Neural progenitor cell (in vitro differentiated cells): ENCODE results near the gene NXNL1. TPM values are rescaled to one million over a fixed set of nuclear protein-coding genes. Genes with fewer than 3 reads are reported as not detected.

ENCODE experiments used
- DNase-seq: peaks from one replicate; pipeline ENCODE4 v3.0.0-alpha.2; 2016; ENCODE audit warnings: low spot score
- H2AFZ ChIP-seq: fragments of 200-600 bp; sonication (generic); replicated peaks from 2 replicates; pipeline ENCODE4 v1.6.1; 2016; ENCODE audit warnings: antibody characterized with exemption
- H3F3A ChIP-seq: fragments of 200-600 bp; sonication (generic); 2 replicates; pipeline ENCODE4 v1.6.1; 2016; ENCODE audit warnings: antibody characterized with exemption, low read depth
- H3K27ac ChIP-seq: fragments of 200-600 bp; sonication (generic); 2 replicates; pipeline ENCODE4 v1.5.1; 2016; ENCODE audit warnings: mild to moderate bottlenecking
- H3K27me3 ChIP-seq: fragments of 200-600 bp; sonication (generic); 2 replicates; pipeline ENCODE4 v1.6.1; 2016; ENCODE audit warnings: mild to moderate bottlenecking, moderate library complexity
- H3K36me3 ChIP-seq: fragments of 200-600 bp; sonication (generic); 2 replicates; pipeline ENCODE4 v1.5.1; 2016
- H3K4me1 ChIP-seq: fragments of 200-600 bp; sonication (generic); 2 replicates; pipeline ENCODE4 v1.6.1; 2016; ENCODE audit warnings: mixed run types
- H3K4me2 ChIP-seq: fragments of 200-600 bp; sonication (generic); 2 replicates; pipeline ENCODE4 v1.6.1; 2016
- H3K4me3 ChIP-seq: fragments of 200-600 bp; sonication (generic); 2 replicates; pipeline ENCODE4 v1.5.1; 2016
- H3K79me2 ChIP-seq: fragments of 200-600 bp; sonication (generic); 2 replicates; pipeline ENCODE4 v1.6.1; 2016; ENCODE audit warnings: low read depth
- H3K9ac ChIP-seq: fragments of 200-600 bp; sonication (generic); 2 replicates; pipeline ENCODE4 v1.6.1; 2016
- H3K9me3 ChIP-seq: fragments of 200-600 bp; sonication (generic); 2 replicates; pipeline ENCODE4 v1.5.1; 2016; ENCODE audit warnings: low read depth
- H4K20me1 ChIP-seq: fragments of 200-600 bp; sonication (generic); 2 replicates; pipeline ENCODE4 v1.6.1; 2016; ENCODE audit warnings: low read depth
- H3K27ac Mint-ChIP-seq: 3 replicates; pipeline ENCODE4 v1.8.0; 2021; ENCODE audit warnings: mixed read lengths
- H3K27me3 Mint-ChIP-seq: 2 replicates; pipeline ENCODE4 v1.8.0; 2022; ENCODE audit warnings: low read depth, mild to moderate bottlenecking, inconsistent platforms, moderate library complexity, mixed read lengths; ENCODE audit not compliant: insufficient read depth
- H3K36me3 Mint-ChIP-seq: 3 replicates; pipeline ENCODE4 v1.8.0; 2021; ENCODE audit warnings: mixed read lengths
- H3K4me1 Mint-ChIP-seq: 3 replicates; pipeline ENCODE4 v1.8.0; 2021; ENCODE audit warnings: mixed read lengths
- H3K4me3 Mint-ChIP-seq: 3 replicates; pipeline ENCODE4 v1.8.0; 2021; ENCODE audit warnings: mild to moderate bottlenecking, moderate library complexity, mixed read lengths
- H3K9me3 Mint-ChIP-seq: 3 replicates; pipeline ENCODE4 v1.8.0; 2020; ENCODE audit warnings: mixed read lengths
- EZH2 ChIP-seq: fragments of 200-600 bp; sonication (generic); IDR thresholded peaks from 2 replicates; pipeline ENCODE4 v1.6.1; 2017; ENCODE audit warnings: antibody characterized with exemption, mild to moderate bottlenecking, moderate library complexity
- EZH2phosphoT487 ChIP-seq: fragments of 200-600 bp; sonication (generic); IDR thresholded peaks from 2 replicates; pipeline ENCODE4 v1.6.1; 2017; ENCODE audit warnings: antibody characterized with exemption
- total RNA-seq: library from RNA; depleted of rRNA; stranded (reverse); fragments of >200 nt; gene quantifications from 2 replicates; pipeline ENCODE4 v1.2.3, GENCODE V29; 2015; ENCODE audit warnings: low replicate concordance
- TF ChIP-seq, protein P1 (sequence below): fragments of 200-600 bp; sonication (generic); IDR thresholded peaks from 2 replicates; pipeline ENCODE4 v1.5.1; 2017; ENCODE audit warnings: antibody characterized with exemption, mild to moderate bottlenecking

The NXNL1 gene
- total RNA-seq, 1 donor from 2014 or later: not detected

DNA sequence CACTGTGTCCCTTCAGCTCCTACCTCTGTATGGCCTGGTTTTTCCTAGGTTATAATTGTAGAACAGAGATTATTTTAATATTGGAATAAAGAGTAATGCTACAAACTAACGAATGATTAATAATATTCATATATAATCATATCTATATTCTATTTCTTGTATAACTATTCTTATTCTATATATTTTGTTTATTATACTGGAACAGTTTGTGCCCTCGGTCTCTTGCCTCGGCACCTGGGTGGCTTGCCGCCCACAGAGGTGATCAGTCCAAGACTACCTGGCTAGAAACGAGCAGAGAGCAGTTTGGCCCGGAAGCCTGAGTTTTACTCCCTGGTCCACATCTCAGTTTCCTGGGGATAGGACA, 5.7 kb upstream of the NXNL1 start:
- Histone ChIP-seq H3K27ac (no peak overlapping the region), H3F3A (peaks cover 18% of the 10 kb centered on the region), H3K4me3 (no peak overlapping the region), H3K79me2 (no peaks in the 10 kb centered on the region), H2AFZ (no peak overlapping the region), H3K4me1 (peaks cover 11% of the 10 kb centered on the region), H3K4me2 (no peak overlapping the region), H4K20me1 (no peaks in the 10 kb centered on the region), H3K36me3 (no peaks in the 10 kb centered on the region), H3K9ac (no peak overlapping the region), H3K27me3 (peaks cover 20% of the 10 kb centered on the region), H3K9me3 (no peaks in the 10 kb centered on the region)
- Mint-ChIP-seq H3K4me3 (peak overlapping the region; percentile 58), H3K4me1 (peaks cover 28% of the 10 kb centered on the region), H3K9me3 (no peaks in the 10 kb centered on the region), H3K27me3 (peaks cover 11% of the 10 kb centered on the region), H3K27ac (peak overlapping the region; percentile 80), H3K36me3 (no peaks in the 10 kb centered on the region)
- no peak for DNase-seq
- TF ChIP-seq EZH2 (no peak), EZH2phosphoT487 (no peak)
- TF ChIP-seq, protein P1, sequence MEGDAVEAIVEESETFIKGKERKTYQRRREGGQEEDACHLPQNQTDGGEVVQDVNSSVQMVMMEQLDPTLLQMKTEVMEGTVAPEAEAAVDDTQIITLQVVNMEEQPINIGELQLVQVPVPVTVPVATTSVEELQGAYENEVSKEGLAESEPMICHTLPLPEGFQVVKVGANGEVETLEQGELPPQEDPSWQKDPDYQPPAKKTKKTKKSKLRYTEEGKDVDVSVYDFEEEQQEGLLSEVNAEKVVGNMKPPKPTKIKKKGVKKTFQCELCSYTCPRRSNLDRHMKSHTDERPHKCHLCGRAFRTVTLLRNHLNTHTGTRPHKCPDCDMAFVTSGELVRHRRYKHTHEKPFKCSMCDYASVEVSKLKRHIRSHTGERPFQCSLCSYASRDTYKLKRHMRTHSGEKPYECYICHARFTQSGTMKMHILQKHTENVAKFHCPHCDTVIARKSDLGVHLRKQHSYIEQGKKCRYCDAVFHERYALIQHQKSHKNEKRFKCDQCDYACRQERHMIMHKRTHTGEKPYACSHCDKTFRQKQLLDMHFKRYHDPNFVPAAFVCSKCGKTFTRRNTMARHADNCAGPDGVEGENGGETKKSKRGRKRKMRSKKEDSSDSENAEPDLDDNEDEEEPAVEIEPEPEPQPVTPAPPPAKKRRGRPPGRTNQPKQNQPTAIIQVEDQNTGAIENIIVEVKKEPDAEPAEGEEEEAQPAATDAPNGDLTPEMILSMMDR: no peak

DNA sequence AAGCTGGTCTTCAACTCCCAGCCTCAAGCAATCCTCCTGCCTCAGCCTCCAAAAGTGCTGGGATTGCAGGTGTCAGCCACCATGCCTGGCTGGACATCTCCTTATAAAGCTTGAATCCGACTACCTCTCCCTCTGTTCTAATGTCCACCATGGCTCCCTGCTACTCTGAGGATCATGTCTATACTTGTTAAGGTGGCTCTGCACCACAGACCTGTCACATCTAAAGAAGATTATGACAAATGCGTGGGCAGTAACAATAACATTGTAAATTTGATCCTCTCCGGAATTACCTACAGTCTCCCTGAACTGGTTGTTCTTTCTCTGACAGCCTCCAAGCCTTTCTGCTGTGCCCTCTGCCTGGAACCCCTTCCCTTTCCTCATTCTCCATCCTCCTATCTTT, 1.8 kb downstream of the NXNL1 start:
- TF ChIP-seq, protein P1: no peak
- no peak for TF ChIP-seq EZH2
- TF ChIP-seq EZH2phosphoT487: no peak
- Mint-ChIP-seq H3K27me3 (peaks cover 21% of the 10 kb centered on the region), H3K4me1 (peaks cover 9% of the 10 kb centered on the region), H3K36me3 (no peaks in the 10 kb centered on the region), H3K27ac (no peak overlapping the region), H3K9me3 (no peaks in the 10 kb centered on the region), H3K4me3 (no peak overlapping the region)
- no peak overlapping the region for H3K9ac ChIP-seq
- H3F3A ChIP-seq: peaks cover 8% of the 10 kb centered on the region
- H3K27me3 ChIP-seq: peaks cover 40% of the 10 kb centered on the region
- peaks cover 6% of the 10 kb centered on the region for H3K4me1 ChIP-seq
- no peaks in the 10 kb centered on the region for H4K20me1 ChIP-seq
- H2AFZ ChIP-seq: no peak overlapping the region
- no peak overlapping the region for H3K27ac ChIP-seq
- H3K36me3 ChIP-seq: no peaks in the 10 kb centered on the region
- H3K9me3 ChIP-seq: no peaks in the 10 kb centered on the region
- H3K79me2 ChIP-seq: no peaks in the 10 kb centered on the region
- H3K4me3 ChIP-seq: no peak overlapping the region
- H3K4me2 ChIP-seq: no peak overlapping the region
- DNase-seq: no peak

DNA sequence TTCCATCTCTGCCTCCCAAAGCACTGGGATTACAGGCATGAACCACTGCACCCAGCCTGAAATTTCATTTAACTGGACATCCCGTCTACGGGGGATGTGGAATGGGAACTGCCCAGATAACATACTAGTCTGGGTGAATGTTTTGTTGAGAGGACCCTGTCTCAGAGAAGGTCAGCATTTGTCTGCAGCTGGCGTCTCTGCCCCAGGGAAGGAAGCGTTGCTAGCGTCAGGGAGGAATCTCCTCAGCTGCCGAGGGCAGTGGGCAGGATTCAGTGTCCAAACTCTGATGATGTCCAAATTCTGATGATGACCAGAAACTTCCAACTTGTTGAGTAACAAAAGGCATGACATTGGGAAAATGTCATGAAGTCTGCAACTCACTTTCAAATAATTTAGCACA, 3.1 kb downstream of the NXNL1 start:
- no peaks in the 10 kb centered on the region for H3K36me3 Mint-ChIP-seq
- TF ChIP-seq EZH2: no peak
- TF ChIP-seq, protein P1: no peak
- TF ChIP-seq EZH2phosphoT487: no peak
- Histone ChIP-seq H3K4me1 (peaks cover 6% of the 10 kb centered on the region), H2AFZ (no peak overlapping the region), H3K4me3 (no peak overlapping the region), H3K79me2 (no peaks in the 10 kb centered on the region), H3K9me3 (no peaks in the 10 kb centered on the region), H3K4me2 (no peak overlapping the region), H3K27me3 (peaks cover 45% of the 10 kb centered on the region), H3K9ac (no peak overlapping the region), H3K36me3 (no peaks in the 10 kb centered on the region), H3K27ac (no peak overlapping the region), H4K20me1 (no peaks in the 10 kb centered on the region), H3F3A (peaks cover 14% of the 10 kb centered on the region)
- H3K27ac Mint-ChIP-seq: no peak overlapping the region
- no peak for DNase-seq
- peaks cover 33% of the 10 kb centered on the region for H3K27me3 Mint-ChIP-seq
- H3K4me1 Mint-ChIP-seq: peaks cover 16% of the 10 kb centered on the region
- no peak overlapping the region for H3K4me3 Mint-ChIP-seq
- H3K9me3 Mint-ChIP-seq: no peaks in the 10 kb centered on the region
